Measurements from ENCODE around the gene NEUROG3. TPM values are rescaled to one million over a fixed set of nuclear protein-coding genes. Genes with fewer than 3 reads are reported as not detected.

Gene NEUROG3
- total and polyA plus RNA-seq, 2 of the 8 experiments (the other 6 are each of a cell fraction or from before 2014, with no cell fraction given): 0.45 TPM; not detected in 1

GRCh38 chr10:69579464-69580060 is 6.3 kb upstream of the NEUROG3 start:
- Histone ChIP-seq H3K27me3 (replicated peaks in 1 of 4; ENCODE audit: control insufficient read depth in 3 of 4, extremely low read depth in 1 of 4, insufficient read depth in 3 of 4, low read length in 3 of 4) (peaks cover 65 to 85% (median 74%) of the 10 kb centered on the region in 4 experiments), H3K79me1 (ENCODE audit: low read depth, low read length) (no peaks in the 10 kb centered on the region), H3K14ac (ENCODE audit: insufficient read length) (no peak overlapping the region), H3K4me3 (ENCODE audit: extremely low read depth in 1 of 4, insufficient read depth in 2 of 4, low read depth in 3 of 4, low read length in 4 of 4) (no peak overlapping the region), H3K79me2 (ENCODE audit: control insufficient read depth in 1 of 2, insufficient read depth in 2 of 2, low read length in 2 of 2) (no peaks in the 10 kb centered on the region), H3K23me2 (ENCODE audit: low read depth, low read length) (peaks cover 12% of the 10 kb centered on the region; the same call in 1 of the 2 replicates), H4K8ac (ENCODE audit: extremely low read depth, insufficient read depth, low read length) (no peak overlapping the region), H2BK120ac (replicated peaks; ENCODE audit: low read depth, low read length) (no peak overlapping the region), H3K23ac (ENCODE audit: insufficient read length) (no peak overlapping the region), H3K4me2 (ENCODE audit: insufficient read depth in 1 of 2, low read depth in 2 of 2, low read length in 2 of 2) (peak overlapping the region in 1 of 2 experiments; percentile 95; a peak in 1 of 4 replicates), H3K18ac (ENCODE audit: extremely low read depth, low read length) (no peak overlapping the region; the same call in 1 of the 2 replicates), H2AFZ (ENCODE audit: low read length) (no peak overlapping the region), H3K36me3 (ENCODE audit: control insufficient read depth in 2 of 4, insufficient read depth in 4 of 4, low read length in 3 of 4) (no peaks in the 10 kb centered on the region), H2BK20ac (ENCODE audit: low read length) (no peak overlapping the region), H4K5ac (ENCODE audit: insufficient read length, low read depth, low read length) (no peak overlapping the region), H2BK5ac (ENCODE audit: low read depth, low read length) (no peak overlapping the region), H3K9me3 (ENCODE audit: insufficient read depth in 2 of 2, low read depth in 1 of 2, low read length in 1 of 2) (peaks cover 0 to 4% of the 10 kb centered on the region in 2 experiments; a peak in 1 of 4 replicates), H3K4me1 (replicated peaks in 1 of 4; ENCODE audit: control insufficient read depth in 3 of 4, insufficient read depth in 4 of 4, low read length in 3 of 4) (peaks cover 0 to 34% (median 19%) of the 10 kb centered on the region in 4 experiments; a peak in 6 of 7 replicates), H2BK15ac (ENCODE audit: low read length) (0 out of 2 replicates have a peak overlapping the region, but pooled peaks have one; percentile 72), H2BK12ac (ENCODE audit: low read depth, low read length) (0 out of 2 replicates have a peak overlapping the region, but pooled peaks have one; percentile 17), H4K20me1 (replicated peaks in 1 of 2; ENCODE audit: control insufficient read depth in 1 of 2, insufficient read depth in 2 of 2, low read length in 2 of 2) (peaks cover 5 to 12% of the 10 kb centered on the region in 2 experiments), H3K4ac (replicated peaks; ENCODE audit: insufficient read length, low read depth, low read length) (no peak overlapping the region), H3K9ac (replicated peaks in 1 of 4; ENCODE audit: extremely low read depth in 1 of 4, low read depth in 3 of 4, low read length in 3 of 4) (no peak overlapping the region), H3K56ac (replicated peaks; ENCODE audit: insufficient read length, low read depth, low read length) (no peak overlapping the region), H2AK5ac (ENCODE audit: low read depth, low read length) (no peak overlapping the region), H4K91ac (replicated peaks; ENCODE audit: insufficient read length, low read length) (no peak overlapping the region), H3K27ac (ENCODE audit: low read depth, low read length) (no peak overlapping the region)
- FAIRE-seq (no peak), DNase-seq (ENCODE audit: low read depth in 1 of 2, low spot score in 2 of 2) (no peak)
- POLR2A ChIA-PET (ENCODE audit: partially characterized antibody): interaction anchor here (1.8 to 7.1 kb wide), 2 partner anchors 11 to 64 kb away, joined by 3 to 67 read pairs; no protein-coding TSS in a partner anchor
- WGBS, 2 experiments (ENCODE audit: extremely low coverage in 1 of 2, insufficient coverage in 1 of 2, insufficient read length in 1 of 2, insufficient replicate concordance in 2 of 2, low coverage in 1 of 2, low lambda C conversion rate in 2 of 2, missing lambda C conversion rate in 1 of 2): 38% methylated on average over 8 of the region's 8 CpGs; no CpG with 5 or more reads in 1 of the 2 experiments
- TF ChIP-seq RNF2 (IDR thresholded peaks at IDR 0.05; ENCODE audit: borderline replicate concordance, low read depth, low read length, missing control alignments, poor library complexity, severe bottlenecking) (peak; percentile 31), BACH1 (IDR thresholded peaks at IDR 0.05; ENCODE audit: low read length) (no peak), SUZ12 (IDR thresholded peaks at IDR 0.05; ENCODE audit: low read length) (no peak), BCL11A (IDR thresholded peaks at IDR 0.05; ENCODE audit: low read depth in 2 of 2, low read length in 2 of 2) (no peak)
- CTCF ChIA-PET (ENCODE audit: partially characterized antibody): interaction anchor here (0.5 to 47.4 kb wide), 11 partner anchors 9 to 941 kb away, joined by 3 to 578 read pairs (median 5); no protein-coding TSS in a partner anchor
